SK-N-MC (cell line): ENCODE data around the gene SLC26A11.

ENCODE experiments used
- DNase-seq: peaks from one replicate; pipeline ENCODE4 v3.0.0-alpha.2; 2011; ENCODE audit warnings: low read depth, low spot score
- H3K27ac ChIP-seq: fragments of 200-600 bp; sonication (generic); 2 replicates; pipeline ENCODE4 v1.5.1; 2016; ENCODE audit warnings: mixed run types
- H3K36me3 ChIP-seq: fragments of 200-600 bp; sonication (generic); 2 replicates; pipeline ENCODE4 v1.6.1; 2017; ENCODE audit warnings: antibody characterized with exemption, low read length, mixed read lengths; ENCODE audit not compliant: insufficient read depth
- H3K4me3 ChIP-seq: fragments of 200-600 bp; sonication (generic); 2 replicates; pipeline ENCODE4 v1.5.1; 2016
- H3K9ac ChIP-seq: fragments of 200-600 bp; sonication (generic); 2 replicates; pipeline ENCODE4 v1.8.0; 2017; ENCODE audit warnings: mixed run types, mixed read lengths; ENCODE audit not compliant: insufficient read length
- H3K9me3 ChIP-seq: fragments of 200-600 bp; sonication (generic); 2 replicates; pipeline ENCODE4 v1.6.1; 2017; ENCODE audit warnings: low read depth, mild to moderate bottlenecking, antibody characterized with exemption, low read length, moderate library complexity, mixed read lengths
- EZH2 ChIP-seq: fragments of 200-600 bp; sonication (generic); IDR thresholded peaks from one replicate; pipeline ENCODE4 v1.6.1; 2017; ENCODE audit warnings: antibody characterized with exemption
- FOXP2 ChIP-seq: optimal IDR thresholded peaks from 2 replicates; pipeline ENCODE3; 2011; ENCODE audit warnings: mild to moderate bottlenecking, moderate library complexity; ENCODE audit not compliant: insufficient read depth; ENCODE audit errors: extremely low read length, control extremely low read depth
- POLR2AphosphoS5 ChIP-seq: IDR thresholded peaks from 2 replicates; pipeline ENCODE4 v1.6.1; 2012; ENCODE audit warnings: mild to moderate bottlenecking, low read depth, low read length, borderline replicate concordance

Gene SLC26A11

DNA sequence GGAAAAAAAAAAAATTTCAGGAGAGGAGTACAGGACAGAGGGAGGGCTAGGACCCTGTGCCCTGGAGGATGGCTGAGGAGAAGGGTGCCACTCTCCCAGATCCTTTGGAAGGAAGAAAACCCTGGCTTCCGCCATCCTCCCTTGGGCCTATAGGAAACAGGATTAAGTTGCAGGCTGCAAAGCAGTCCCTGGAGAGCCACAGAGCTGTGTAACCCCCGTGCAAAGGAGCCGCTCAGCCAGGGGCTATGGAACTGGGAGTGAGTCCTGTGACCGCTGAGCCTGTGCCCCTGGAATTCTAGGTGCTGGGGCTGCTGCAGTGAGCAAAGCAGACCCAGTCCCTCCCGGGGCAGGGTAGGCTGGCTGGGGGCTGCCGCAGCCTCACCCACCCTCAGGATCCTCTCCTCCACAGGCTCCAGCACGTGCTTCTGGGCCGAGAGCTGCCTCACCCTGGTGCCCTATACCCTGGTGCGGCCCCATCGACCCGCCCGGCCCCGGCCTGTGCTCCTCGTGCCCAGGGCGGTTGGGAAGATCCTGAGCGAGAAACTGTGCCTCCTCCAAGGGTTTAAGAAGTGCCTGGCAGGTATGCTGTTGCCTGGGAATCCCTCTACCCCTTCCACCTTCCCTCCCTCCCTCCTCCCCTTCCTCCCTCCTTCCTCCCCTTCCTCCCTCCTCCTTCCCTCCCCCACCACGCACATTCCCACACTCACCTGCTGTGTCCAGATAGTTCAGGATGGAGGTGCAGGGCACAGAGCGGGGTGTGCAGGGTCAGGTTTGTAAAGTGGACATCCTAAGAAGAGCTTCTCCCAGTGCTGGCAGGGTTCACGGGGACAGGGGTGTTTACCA is 15.4 kb upstream of the SLC26A11 start:
- H3K9me3 ChIP-seq, result no peaks in the 10 kb centered on the region
- H3K4me3 ChIP-seq, result no peak overlapping the region
- no peak overlapping the region for H3K27ac ChIP-seq
- H3K36me3 ChIP-seq, result no peaks in the 10 kb centered on the region
- TF ChIP-seq POLR2AphosphoS5, result no peak
- no peak for TF ChIP-seq FOXP2
- no peak for TF ChIP-seq EZH2
- DNase-seq, result no peak
- no peak overlapping the region for H3K9ac ChIP-seq

DNA sequence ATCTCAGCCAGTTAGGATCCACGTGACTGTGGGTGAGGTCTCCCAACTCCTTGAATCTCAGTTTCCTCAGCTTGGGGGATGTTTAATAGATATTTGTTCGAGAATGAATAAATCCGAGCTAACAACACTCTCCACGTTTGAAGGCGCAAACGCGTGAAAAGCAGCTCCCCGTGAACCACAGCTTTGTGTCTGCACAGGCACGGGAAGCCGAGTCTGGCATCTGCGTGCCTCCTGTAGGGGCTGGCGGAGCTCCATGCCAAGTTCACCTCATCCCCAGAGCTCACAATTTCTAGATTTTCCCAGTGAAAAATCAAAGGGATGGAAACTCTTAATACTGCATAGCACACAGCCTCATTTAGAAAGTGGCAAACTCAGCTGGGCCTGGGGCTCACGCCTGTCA is 14.4 kb upstream of the SLC26A11 start:
- H3K9me3 ChIP-seq, result no peaks in the 10 kb centered on the region
- TF ChIP-seq FOXP2 (no peak), POLR2AphosphoS5 (no peak), EZH2 (no peak)
- no peaks in the 10 kb centered on the region for H3K36me3 ChIP-seq
- H3K27ac ChIP-seq, result no peak overlapping the region
- H3K9ac ChIP-seq, result no peak overlapping the region
- DNase-seq, result no peak
- no peak overlapping the region for H3K4me3 ChIP-seq

DNA sequence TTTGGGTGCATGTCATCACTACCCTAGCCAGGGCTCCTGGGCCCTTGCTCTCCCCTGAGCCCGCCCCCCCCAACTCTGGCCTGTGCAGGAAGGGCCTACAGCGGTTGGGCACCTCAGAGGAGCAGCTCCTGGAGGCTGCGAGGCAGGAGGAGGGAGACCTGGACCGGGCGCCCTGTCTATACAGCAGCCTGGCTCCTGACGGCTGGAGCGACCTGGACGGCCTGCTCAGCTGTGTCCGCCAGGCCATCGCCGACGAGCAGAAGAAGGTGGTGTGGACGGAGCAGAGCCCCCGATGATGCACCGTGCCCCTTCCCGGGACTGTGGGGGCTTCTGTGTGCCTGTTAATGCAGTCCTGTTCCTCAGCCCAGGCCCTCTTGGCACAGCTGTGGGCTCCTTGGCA is 12.2 kb upstream of the SLC26A11 start:
- no peak for TF ChIP-seq FOXP2
- TF ChIP-seq EZH2, result no peak
- no peak for TF ChIP-seq POLR2AphosphoS5
- DNase-seq, result no peak
- Histone ChIP-seq H3K36me3 (no peaks in the 10 kb centered on the region), H3K9ac (no peak overlapping the region), H3K9me3 (no peaks in the 10 kb centered on the region), H3K4me3 (no peak overlapping the region), H3K27ac (no peak overlapping the region)

DNA sequence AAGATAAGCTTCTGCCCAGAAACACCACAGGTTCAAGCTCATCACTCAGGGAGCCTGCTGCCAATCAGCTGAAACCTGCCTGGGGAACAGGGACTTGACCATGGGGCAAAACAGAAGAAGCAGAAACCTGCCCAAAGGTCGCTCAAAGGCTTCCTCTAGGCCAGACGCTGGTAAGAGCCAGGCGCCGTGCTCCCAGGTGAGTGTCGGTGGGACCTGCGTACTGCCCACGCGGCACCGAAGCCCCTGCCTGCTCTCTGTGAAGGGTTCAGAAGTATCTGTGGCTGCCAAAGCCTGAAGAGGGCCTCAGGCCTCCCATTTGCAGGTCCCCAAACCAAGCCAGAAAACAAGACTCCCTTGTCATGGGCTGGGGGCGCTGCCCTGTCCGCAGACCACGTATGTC is 10.5 kb upstream of the SLC26A11 start:
- no peak overlapping the region for H3K9ac ChIP-seq
- H3K36me3 ChIP-seq, result no peaks in the 10 kb centered on the region
- TF ChIP-seq FOXP2 (no peak), EZH2 (no peak), POLR2AphosphoS5 (no peak)
- H3K4me3 ChIP-seq, result no peak overlapping the region
- no peak overlapping the region for H3K27ac ChIP-seq
- no peak for DNase-seq
- no peaks in the 10 kb centered on the region for H3K9me3 ChIP-seq

DNA sequence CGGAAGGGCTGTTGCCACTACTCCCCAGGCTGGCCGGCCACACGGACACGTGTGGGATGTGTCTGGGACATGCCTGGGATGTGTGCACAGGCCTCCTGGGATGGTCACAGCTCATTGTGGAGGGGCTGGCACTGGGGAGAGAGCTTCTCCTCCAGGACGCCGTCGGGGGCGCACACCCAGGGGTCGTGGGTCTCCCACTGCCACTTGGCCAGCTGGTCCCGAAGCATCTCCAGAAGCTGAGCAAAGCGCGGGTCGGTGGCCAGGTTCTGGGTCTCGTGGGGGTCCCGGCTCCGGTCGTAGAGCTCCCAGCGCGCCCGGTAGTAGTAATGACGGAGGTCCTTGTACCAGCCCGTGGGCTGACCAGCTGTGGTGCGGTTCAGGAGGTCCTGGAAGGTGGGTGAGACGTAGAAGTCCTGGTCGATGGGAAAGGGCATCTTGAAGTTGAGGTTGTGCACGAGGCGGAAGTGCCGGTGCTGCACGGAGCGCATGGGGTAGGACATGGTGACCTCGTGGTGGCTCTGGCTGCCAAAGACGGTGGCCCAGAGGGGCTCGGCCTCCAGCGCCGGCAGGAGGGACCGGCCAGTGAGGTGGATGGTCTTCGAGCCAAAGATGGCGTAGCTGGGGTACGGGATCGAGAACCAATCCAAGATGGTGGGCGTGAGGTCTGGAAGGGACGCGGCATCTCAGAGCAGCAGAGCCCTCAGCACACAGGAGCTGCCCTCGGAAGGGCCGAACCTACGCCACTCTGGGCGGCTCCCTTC is 9.7 kb upstream of the SLC26A11 start:
- no peak for DNase-seq
- Histone ChIP-seq H3K9me3 (no peaks in the 10 kb centered on the region), H3K4me3 (no peak overlapping the region), H3K36me3 (no peaks in the 10 kb centered on the region), H3K27ac (no peak overlapping the region), H3K9ac (no peak overlapping the region)
- TF ChIP-seq FOXP2 (no peak), POLR2AphosphoS5 (no peak), EZH2 (no peak)

DNA sequence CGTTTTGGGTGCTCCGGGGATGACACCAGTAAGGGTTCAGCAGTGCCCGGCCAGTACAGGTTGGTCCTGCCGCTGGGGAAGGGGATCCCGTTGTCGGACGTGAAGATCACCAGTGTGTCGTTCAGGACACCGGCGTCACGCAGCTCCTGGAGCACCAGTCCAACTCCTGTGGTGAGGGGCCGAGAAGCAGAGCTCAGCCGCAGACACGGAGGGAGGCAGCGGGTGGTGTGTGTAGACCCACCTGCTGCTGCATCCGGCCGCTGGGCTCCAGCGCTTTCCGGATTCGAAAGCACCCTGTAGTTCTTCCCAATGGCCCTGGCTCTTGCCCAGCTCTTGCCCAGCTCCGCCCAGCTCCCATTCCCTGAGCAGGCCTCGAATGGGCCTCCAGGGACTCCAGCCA is 8.1 kb upstream of the SLC26A11 start:
- TF ChIP-seq EZH2, result no peak
- no peak for TF ChIP-seq FOXP2
- no peak for TF ChIP-seq POLR2AphosphoS5
- no peak overlapping the region for H3K4me3 ChIP-seq
- no peaks in the 10 kb centered on the region for H3K9me3 ChIP-seq
- no peak for DNase-seq
- H3K27ac ChIP-seq, result no peak overlapping the region
- H3K9ac ChIP-seq, result no peak overlapping the region
- no peaks in the 10 kb centered on the region for H3K36me3 ChIP-seq

DNA sequence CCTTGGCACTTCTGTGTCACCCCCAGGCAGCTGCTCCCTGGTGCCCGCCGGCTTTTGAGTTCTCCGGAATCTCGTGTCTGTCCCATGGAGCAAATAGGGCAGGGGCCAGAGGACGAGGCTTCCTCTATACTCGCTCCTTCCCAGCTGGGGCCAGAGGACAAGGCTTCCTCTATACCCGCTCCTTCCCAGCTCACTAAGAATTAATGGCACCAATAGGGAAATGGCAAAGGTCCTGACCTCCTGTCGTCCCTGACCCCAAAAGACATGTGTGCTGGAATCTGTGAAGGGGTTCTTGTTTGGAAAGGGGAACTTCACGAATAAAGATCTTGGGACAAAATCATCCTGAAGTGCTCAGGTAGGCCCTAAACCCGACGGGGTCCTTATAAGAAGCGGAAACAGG is 7.7 kb upstream of the SLC26A11 start:
- H3K9me3 ChIP-seq, result no peaks in the 10 kb centered on the region
- no peak overlapping the region for H3K27ac ChIP-seq
- no peak for DNase-seq
- H3K4me3 ChIP-seq, result no peak overlapping the region
- TF ChIP-seq POLR2AphosphoS5, result no peak
- TF ChIP-seq EZH2, result no peak
- TF ChIP-seq FOXP2, result no peak
- no peak overlapping the region for H3K9ac ChIP-seq
- no peaks in the 10 kb centered on the region for H3K36me3 ChIP-seq

DNA sequence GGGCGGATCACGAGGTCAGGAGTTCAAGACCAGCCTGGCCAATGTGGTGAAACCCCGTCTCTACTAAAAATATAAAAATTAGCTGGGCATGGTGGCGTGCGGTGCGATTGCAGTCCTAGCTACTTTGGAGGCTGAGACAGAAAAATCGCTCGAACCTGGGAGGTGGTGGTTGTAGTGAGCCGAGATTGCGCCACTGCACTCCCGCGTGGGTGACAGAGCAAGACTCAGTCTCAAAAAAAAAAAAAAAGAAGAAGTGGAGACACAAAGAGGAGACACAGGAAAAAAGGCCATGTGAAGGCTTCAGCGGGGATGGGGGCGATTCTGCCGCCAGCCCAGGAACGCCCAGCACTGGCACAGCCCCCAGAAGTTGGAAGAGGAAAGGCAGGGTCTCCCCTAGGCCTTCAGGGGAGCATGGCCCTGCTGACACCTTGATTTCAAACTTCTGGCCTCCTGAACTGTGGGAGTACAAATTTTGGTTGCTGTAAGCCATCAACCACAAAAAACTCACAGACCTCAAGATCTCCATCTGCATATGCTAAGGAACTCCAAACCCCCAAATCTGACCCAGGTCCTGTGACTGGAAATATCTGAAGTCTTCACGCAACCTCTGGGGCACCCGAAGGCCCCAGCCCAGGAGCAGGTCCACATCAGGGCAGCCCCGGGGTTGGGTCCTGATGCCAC is 7.1 kb upstream of the SLC26A11 start:
- no peak overlapping the region for H3K9ac ChIP-seq
- H3K36me3 ChIP-seq, result no peaks in the 10 kb centered on the region
- H3K27ac ChIP-seq, result no peak overlapping the region
- no peak overlapping the region for H3K4me3 ChIP-seq
- no peak for DNase-seq
- no peaks in the 10 kb centered on the region for H3K9me3 ChIP-seq
- TF ChIP-seq FOXP2, result no peak
- TF ChIP-seq EZH2, result no peak
- no peak for TF ChIP-seq POLR2AphosphoS5
